ENCODE measurements around the gene TRIP6.
"Not testable (repeated sequence)": the region's sequence is repeated elsewhere in the genome, so short reads cannot be mapped to it uniquely, and the experiment has no call there.

The TRIP6 gene

GRCh38 chr7:100891568-100892247 lies 24.5 kb downstream of the TRIP6 start:
- no peak for DNase-seq

GRCh38 chr7:100892364-100893317 lies 25.5 kb downstream of the TRIP6 start:
- no peak for DNase-seq

- no peak for DNase-seq
These were observed 26.2 kb downstream of the TRIP6 start for GRCh38 chr7:100893318-100893895.

GRCh38 chr7:100893910-100894721 lies 26.9 kb downstream of the TRIP6 start:
- no peak for DNase-seq

GRCh38 chr7:100894860-100895700 lies 27.9 kb downstream of the TRIP6 start:
- DNase-seq: peak; percentile 20

GRCh38 chr7:100895701-100895955 lies 28.4 kb downstream of the TRIP6 start, which contains the start of gene ACHE:
TSS of gene ACHE (minus strand) at chr7:100895888. CDS start at chr7:100894232, 1,656 bp downstream.
- DNase-seq: no peak

- DNase-seq: no peak
These were observed 29.0 kb downstream of the TRIP6 start for GRCh38 chr7:100895956-100896731.

GRCh38 chr7:100896732-100897608 lies 29.8 kb downstream of the TRIP6 start:
- DNase-seq: peak; percentile 22

GRCh38 chr7:100897772-100898454 lies 30.7 kb downstream of the TRIP6 start:
- DNase-seq: no peak

GRCh38 chr7:100899432-100899831 lies 32.2 kb downstream of the TRIP6 start:
- no peak for DNase-seq

- no peak for DNase-seq
These were observed 33.8 kb downstream of the TRIP6 start for GRCh38 chr7:100900978-100901377.

GRCh38 chr7:100901921-100902332 lies 34.7 kb downstream of the TRIP6 start:
- DNase-seq: no peak

GRCh38 chr7:100902638-100903037 lies 35.5 kb downstream of the TRIP6 start:
- no peak for DNase-seq

GRCh38 chr7:100908512-100908911 lies 41.3 kb downstream of the TRIP6 start:
- DNase-seq: no peak

GRCh38 chr7:100910443-100910842 lies 43.3 kb downstream of the TRIP6 start:
- DNase-seq: not testable (repeated sequence)

GRCh38 chr7:100911484-100911883 lies 44.3 kb downstream of the TRIP6 start:
- DNase-seq: no peak

- DNase-seq: no peak
These were observed 47.2 kb downstream of the TRIP6 start for GRCh38 chr7:100914208-100914878.

GRCh38 chr7:100914879-100915447 lies 47.8 kb downstream of the TRIP6 start:
- no peak for DNase-seq

Data from EL (cell line).